Activated naive CD8-positive, alpha-beta T cell treated with anti-CD3 and anti-CD28 coated beads for 36 hours (primary cell): ENCODE measurements around the gene HOXD10. TPM values are rescaled to one million over a fixed set of nuclear protein-coding genes. Genes with fewer than 3 reads are reported as not detected.
A peak's percentile ranks its signal among the peaks of the same experiment; 100 is the strongest.

Source experiments
- DNase-seq: peaks from one replicate; pipeline ENCODE4 v3.0.0; 2021
- H3K27ac Mint-ChIP-seq: one replicate; pipeline ENCODE4 v1.8.0; 2022; ENCODE audit warnings: mild to moderate bottlenecking, moderate library complexity, mixed read lengths
- H3K27me3 Mint-ChIP-seq: one replicate; pipeline ENCODE4 v1.8.0; 2022; ENCODE audit warnings: mild to moderate bottlenecking, mixed read lengths
- H3K36me3 Mint-ChIP-seq: one replicate; pipeline ENCODE4 v1.8.0; 2021; ENCODE audit warnings: mild to moderate bottlenecking, mixed read lengths
- H3K4me1 Mint-ChIP-seq: one replicate; pipeline ENCODE4 v1.8.0; 2021; ENCODE audit warnings: mixed read lengths
- H3K4me3 Mint-ChIP-seq: one replicate; pipeline ENCODE4 v1.8.0; 2022; ENCODE audit warnings: mild to moderate bottlenecking, moderate library complexity, mixed read lengths
- H3K9me3 Mint-ChIP-seq: one replicate; pipeline ENCODE4 v1.8.0; 2022; ENCODE audit warnings: mixed read lengths
- total RNA-seq, 2 experiments: library from RNA; stranded (reverse); gene quantifications; one replicate each; pipeline ENCODE4 v1.2.3, GENCODE V29; 2021

Gene HOXD10
- total RNA-seq, 2 experiments from 2014 or later: not detected

DNA sequence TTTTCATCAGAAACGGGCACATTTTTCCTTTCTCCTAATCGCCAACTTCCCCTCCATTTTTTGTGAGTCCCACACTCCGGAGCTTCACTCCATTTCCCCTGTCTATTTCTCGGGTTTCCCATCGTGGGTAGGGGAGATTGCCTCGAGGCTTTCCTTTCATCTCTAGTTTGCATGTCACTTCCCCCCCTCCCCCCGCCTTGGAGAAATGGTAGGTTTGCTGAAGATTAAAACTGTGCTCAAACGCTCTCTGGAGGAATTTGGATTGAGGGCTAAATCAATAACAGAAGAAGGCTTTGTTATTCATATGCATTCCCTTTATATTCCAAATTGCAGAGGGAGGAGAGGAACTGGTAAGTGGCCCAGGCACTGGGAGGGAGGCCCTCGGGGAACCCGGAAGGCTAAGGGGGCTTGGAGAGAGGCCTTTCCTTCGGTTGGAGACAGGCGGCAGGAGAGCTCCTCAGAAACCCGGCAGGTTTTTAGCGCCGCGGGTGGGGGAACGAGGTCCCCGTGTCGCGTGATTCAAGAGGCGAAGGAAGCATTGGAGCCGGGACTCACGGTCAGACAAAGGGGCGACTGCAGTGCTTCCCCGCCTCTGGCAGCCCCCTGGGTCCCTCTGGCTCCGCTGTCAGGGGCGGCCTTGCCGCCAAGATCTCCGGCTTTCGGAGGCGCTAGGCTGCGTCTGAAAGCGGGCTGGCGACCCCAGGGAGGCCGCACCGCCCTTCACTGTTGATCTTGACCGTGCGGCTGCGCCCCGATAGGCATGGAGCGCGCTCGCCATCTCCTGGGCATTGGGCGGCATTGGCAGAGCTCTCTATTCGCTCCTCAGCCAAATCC, 19.4 kb upstream of the HOXD10 start:
- peak overlapping the region; percentile 55 for H3K4me3 Mint-ChIP-seq
- peaks cover 2% of the 10 kb centered on the region for H3K36me3 Mint-ChIP-seq
- H3K27me3 Mint-ChIP-seq: peaks cover 92% of the 10 kb centered on the region
- peak; percentile 62 for DNase-seq
- peaks cover 1% of the 10 kb centered on the region for H3K9me3 Mint-ChIP-seq
- H3K4me1 Mint-ChIP-seq: peaks cover 21% of the 10 kb centered on the region
- H3K27ac Mint-ChIP-seq: peak overlapping the region; percentile 10

GRCh38 chr2:176097820-176098365, 18.7 kb upstream of the HOXD10 start:
- peaks cover 1% of the 10 kb centered on the region for H3K9me3 Mint-ChIP-seq
- H3K4me1 Mint-ChIP-seq: peaks cover 21% of the 10 kb centered on the region
- H3K27ac Mint-ChIP-seq: peak overlapping the region; percentile 10
- H3K36me3 Mint-ChIP-seq: peaks cover 2% of the 10 kb centered on the region
- H3K27me3 Mint-ChIP-seq: peaks cover 98% of the 10 kb centered on the region
- H3K4me3 Mint-ChIP-seq: peak overlapping the region; percentile 27
- no peak for DNase-seq

DNA sequence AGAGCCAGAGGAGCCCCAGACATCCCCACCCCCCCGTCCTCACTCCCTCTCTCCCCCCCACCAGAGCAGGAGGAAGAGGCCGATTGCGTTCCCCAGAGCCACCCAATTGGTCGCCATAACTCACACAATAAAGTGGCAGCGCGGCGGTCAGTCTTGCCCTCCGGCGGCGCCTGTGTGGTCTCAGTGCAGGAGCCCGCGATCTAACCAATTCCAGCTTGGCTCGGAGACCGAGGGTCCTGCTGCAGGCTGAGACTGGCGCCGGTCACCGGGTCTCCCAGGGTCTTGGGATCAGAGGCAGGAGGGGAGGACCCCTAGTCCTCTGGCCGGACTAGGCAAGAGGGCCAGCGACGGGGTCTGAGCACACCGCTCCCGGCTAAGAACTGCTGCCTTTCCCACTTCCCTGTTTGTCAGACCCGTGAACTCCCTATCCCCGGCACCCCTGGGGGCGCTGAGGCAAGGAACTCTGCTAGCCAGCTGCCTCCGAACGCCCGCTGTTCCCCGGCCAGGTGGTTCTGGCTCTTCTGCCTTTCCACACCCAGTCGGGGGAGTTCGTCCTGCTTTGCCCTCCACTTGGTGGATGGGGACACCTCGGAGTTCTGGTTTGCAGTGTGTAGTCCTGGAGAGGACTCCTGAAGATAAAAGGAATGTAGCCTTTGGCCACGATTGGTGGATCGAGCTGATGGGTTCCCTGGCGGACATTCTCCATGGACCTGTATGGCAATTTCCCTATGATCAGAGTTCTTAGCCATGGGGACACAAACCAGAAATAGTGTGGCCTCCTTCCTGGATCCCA, 18.0 kb upstream of the HOXD10 start:
- no peak for DNase-seq
- Mint-ChIP-seq H3K9me3 (peaks cover 2% of the 10 kb centered on the region), H3K4me3 (no peak overlapping the region), H3K27me3 (peaks cover 98% of the 10 kb centered on the region), H3K4me1 (peaks cover 17% of the 10 kb centered on the region), H3K27ac (no peak overlapping the region), H3K36me3 (peaks cover 2% of the 10 kb centered on the region)

DNA sequence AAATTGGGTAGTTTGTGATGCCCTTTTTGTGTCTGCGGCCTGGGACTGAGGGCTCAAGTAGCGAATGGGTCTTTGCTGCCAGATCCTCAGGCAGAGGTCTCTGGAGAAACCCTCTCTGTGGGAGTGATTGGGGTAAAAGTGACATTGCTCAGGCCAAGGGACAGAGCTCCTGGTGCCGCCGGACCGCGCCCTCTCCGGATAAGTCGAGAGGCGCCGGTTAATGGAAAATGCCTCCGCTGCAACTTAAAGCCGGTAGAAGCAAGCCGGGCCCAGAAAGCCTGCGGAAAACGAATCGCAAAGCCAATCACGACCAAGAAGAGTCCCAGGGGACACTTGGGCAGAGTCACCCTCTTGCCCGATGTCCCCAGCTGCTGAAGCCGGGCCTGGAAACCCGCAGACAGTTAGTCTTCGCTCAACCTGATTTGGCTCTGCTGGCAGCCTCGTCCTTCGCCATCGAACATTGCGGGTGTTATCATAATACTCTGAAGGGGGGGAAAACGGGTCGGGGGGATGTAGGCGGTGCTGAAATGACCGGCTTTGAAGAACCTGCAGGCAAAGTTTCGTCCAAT, 17.3 kb upstream of the HOXD10 start:
- no peak for DNase-seq
- no peak overlapping the region for H3K4me3 Mint-ChIP-seq
- peaks cover 17% of the 10 kb centered on the region for H3K4me1 Mint-ChIP-seq
- no peak overlapping the region for H3K27ac Mint-ChIP-seq
- no peaks in the 10 kb centered on the region for H3K36me3 Mint-ChIP-seq
- H3K27me3 Mint-ChIP-seq: peaks cover 98% of the 10 kb centered on the region
- H3K9me3 Mint-ChIP-seq: peaks cover 2% of the 10 kb centered on the region

- peaks cover 2% of the 10 kb centered on the region for H3K9me3 Mint-ChIP-seq
- H3K36me3 Mint-ChIP-seq: no peaks in the 10 kb centered on the region
- H3K27ac Mint-ChIP-seq: no peak within 1 kb of the TSS
- H3K27me3 Mint-ChIP-seq: peaks cover 98% of the 10 kb centered on the region
- no peak within 1 kb of the TSS for H3K4me3 Mint-ChIP-seq
- DNase-seq: no peak
- peaks cover 24% of the 10 kb centered on the region for H3K4me1 Mint-ChIP-seq
These were observed 16.6 kb upstream of the HOXD10 start, which contains the start of gene HOXD12 for GRCh38 chr2:176099728-176100546. Gene HOXD12 (plus strand): TSS chr2:176099795. CDS start chr2:176099802, 7 bp downstream.

GRCh38 chr2:176100547-176101140, 15.9 kb upstream of the HOXD10 start:
- Mint-ChIP-seq H3K27me3 (peaks cover 98% of the 10 kb centered on the region), H3K4me1 (peaks cover 29% of the 10 kb centered on the region), H3K27ac (no peak overlapping the region), H3K4me3 (no peak overlapping the region), H3K9me3 (peaks cover 2% of the 10 kb centered on the region), H3K36me3 (no peaks in the 10 kb centered on the region)
- no peak for DNase-seq

GRCh38 chr2:176101216-176101830, 15.3 kb upstream of the HOXD10 start:
- Mint-ChIP-seq H3K9me3 (peaks cover 2% of the 10 kb centered on the region), H3K36me3 (peaks cover 3% of the 10 kb centered on the region), H3K4me3 (no peak overlapping the region), H3K27me3 (peaks cover 98% of the 10 kb centered on the region), H3K27ac (no peak overlapping the region), H3K4me1 (peaks cover 32% of the 10 kb centered on the region)
- DNase-seq: no peak

GRCh38 chr2:176101842-176102241, 14.7 kb upstream of the HOXD10 start:
- Mint-ChIP-seq H3K36me3 (peaks cover 4% of the 10 kb centered on the region), H3K27ac (no peak overlapping the region), H3K4me3 (no peak overlapping the region), H3K9me3 (peaks cover 2% of the 10 kb centered on the region), H3K4me1 (peaks cover 29% of the 10 kb centered on the region), H3K27me3 (peaks cover 95% of the 10 kb centered on the region)
- DNase-seq: no peak

- Mint-ChIP-seq H3K27ac (no peak overlapping the region), H3K4me3 (no peak overlapping the region)
These were observed 14.2 kb upstream of the HOXD10 start for GRCh38 chr2:176102309-176102866.

GRCh38 chr2:176103194-176103593, 13.4 kb upstream of the HOXD10 start:
- H3K36me3 Mint-ChIP-seq: peaks cover 4% of the 10 kb centered on the region
- H3K9me3 Mint-ChIP-seq: peaks cover 2% of the 10 kb centered on the region
- H3K4me3 Mint-ChIP-seq: no peak overlapping the region
- no peak overlapping the region for H3K27ac Mint-ChIP-seq
- no peak for DNase-seq
- H3K4me1 Mint-ChIP-seq: peaks cover 22% of the 10 kb centered on the region
- peaks cover 88% of the 10 kb centered on the region for H3K27me3 Mint-ChIP-seq

More at GRCh38 chr2:176102309-176102866, 14.2 kb upstream of the HOXD10 start:
- H3K9me3 Mint-ChIP-seq: peaks cover 2% of the 10 kb centered on the region
- no peak for DNase-seq
- peaks cover 94% of the 10 kb centered on the region for H3K27me3 Mint-ChIP-seq
- peaks cover 27% of the 10 kb centered on the region for H3K4me1 Mint-ChIP-seq
- H3K36me3 Mint-ChIP-seq: peaks cover 4% of the 10 kb centered on the region

DNA sequence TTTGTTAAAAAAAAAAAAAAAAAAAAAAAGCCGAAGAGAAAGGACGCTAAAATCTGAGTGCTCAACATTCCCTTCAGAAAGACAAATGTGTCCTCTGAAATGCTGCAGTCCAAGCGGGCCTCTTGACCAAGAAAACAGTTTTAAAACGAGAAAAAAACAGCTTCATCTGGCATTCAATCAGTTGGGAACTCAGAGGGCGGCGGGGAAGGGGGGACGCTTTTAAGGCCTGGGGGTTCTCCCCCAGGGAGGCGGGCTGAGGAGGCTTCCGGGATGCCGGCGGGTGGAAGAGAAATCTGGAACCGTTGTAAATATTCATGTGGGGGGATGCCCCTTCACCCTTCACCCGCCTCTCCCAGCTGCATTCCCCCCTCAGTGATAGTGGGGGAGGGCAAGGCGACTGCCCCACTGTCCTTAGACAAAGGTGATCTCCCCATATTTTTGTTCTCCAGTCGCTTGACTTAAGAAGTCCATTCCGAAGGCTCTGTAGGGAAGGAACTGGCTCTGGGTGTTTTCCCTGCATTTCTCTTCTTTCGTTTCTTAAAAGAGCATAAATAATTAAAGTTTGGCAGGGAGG, 12.7 kb upstream of the HOXD10 start:
- no peak overlapping the region for H3K4me3 Mint-ChIP-seq
- peaks cover 3% of the 10 kb centered on the region for H3K9me3 Mint-ChIP-seq
- H3K4me1 Mint-ChIP-seq: peaks cover 26% of the 10 kb centered on the region
- DNase-seq: no peak
- peaks cover 88% of the 10 kb centered on the region for H3K27me3 Mint-ChIP-seq
- H3K36me3 Mint-ChIP-seq: peaks cover 4% of the 10 kb centered on the region
- H3K27ac Mint-ChIP-seq: no peak overlapping the region

DNA sequence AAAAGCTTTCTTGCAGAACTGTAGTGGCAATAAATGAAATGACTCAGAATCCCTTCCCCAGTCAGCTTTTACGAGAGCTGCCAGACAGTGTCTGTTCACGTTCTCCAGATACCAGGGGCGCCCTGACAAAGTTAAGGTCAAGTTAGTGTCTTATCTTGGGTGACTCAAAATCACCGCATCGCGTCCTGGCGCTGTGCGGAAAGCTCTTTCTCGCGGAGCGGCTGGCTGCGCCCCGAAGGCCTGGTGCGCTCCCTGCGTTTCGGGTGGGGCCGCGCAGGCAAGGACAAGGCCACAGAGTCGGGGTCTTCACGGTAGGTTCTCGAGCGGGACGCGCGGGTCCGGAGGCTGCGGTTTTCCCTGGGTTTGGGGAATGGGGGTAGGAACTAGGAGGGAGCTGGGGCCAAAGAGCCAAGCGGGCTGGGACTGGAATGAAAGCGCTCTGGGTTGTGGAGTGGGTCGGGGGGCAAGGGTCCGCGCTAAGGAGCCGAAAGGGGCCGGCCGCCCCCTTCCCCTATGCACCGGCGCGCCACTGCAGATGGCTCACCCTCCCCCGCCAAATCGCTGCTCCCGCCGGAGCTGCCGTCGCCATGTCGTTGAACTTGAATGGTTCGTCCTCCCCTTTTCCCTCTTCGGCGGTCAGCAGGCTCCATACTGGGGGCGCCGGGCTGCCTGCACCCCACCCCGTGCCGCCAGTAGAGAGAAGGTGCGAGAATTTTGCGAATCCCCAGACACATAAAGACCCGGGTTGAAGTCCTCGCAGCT, 12.1 kb upstream of the HOXD10 start:
- no peak for DNase-seq
- no peak overlapping the region for H3K4me3 Mint-ChIP-seq

More for the DNA sequence above, 12.1 kb upstream of the HOXD10 start:
- H3K9me3 Mint-ChIP-seq: peaks cover 6% of the 10 kb centered on the region
- H3K4me1 Mint-ChIP-seq: peaks cover 30% of the 10 kb centered on the region
- peaks cover 4% of the 10 kb centered on the region for H3K36me3 Mint-ChIP-seq
- H3K27ac Mint-ChIP-seq: no peak overlapping the region
- H3K27me3 Mint-ChIP-seq: peaks cover 88% of the 10 kb centered on the region
